HG02763 (cell line): Measurements from ENCODE around the gene TRA2B.
"Not testable (repeated sequence)": the region's sequence is repeated elsewhere in the genome, so short reads cannot be mapped to it uniquely, and the experiment has no call there.

Experiments
- ATAC-seq: cut with Tn5 transposase; IDR thresholded peaks from one replicate; pipeline ENCODE4 v1.9.1; 2021; ENCODE audit warnings: mild to moderate bottlenecking, moderate library complexity; ENCODE audit not compliant: unreplicated experiment

Gene TRA2B

GRCh38 chr3:185929192-185930151 is 8.3 kb downstream of the TRA2B start:
- no peak for ATAC-seq

GRCh38 chr3:185928496-185928895 is 9.3 kb downstream of the TRA2B start:
- ATAC-seq = no peak

- ATAC-seq = no peak
These were observed 10.2 kb downstream of the TRA2B start for GRCh38 chr3:185927501-185928200.

- no peak for ATAC-seq
These were observed 11.4 kb downstream of the TRA2B start for GRCh38 chr3:185926445-185926844.

- ATAC-seq = no peak
These were observed 12.5 kb downstream of the TRA2B start for GRCh38 chr3:185925353-185925752.

GRCh38 chr3:185924375-185924774 is 13.4 kb downstream of the TRA2B start:
- ATAC-seq = no peak

- no peak for ATAC-seq
These were observed 17.6 kb downstream of the TRA2B start for GRCh38 chr3:185920184-185920583.

- ATAC-seq = no peak
These were observed 21.6 kb downstream of the TRA2B start for GRCh38 chr3:185916042-185916833.

GRCh38 chr3:185915642-185916041 is 22.2 kb downstream of the TRA2B start:
- no peak for ATAC-seq

GRCh38 chr3:185914911-185915629 is 22.7 kb downstream of the TRA2B start:
- ATAC-seq = no peak

GRCh38 chr3:185912929-185913901 is 24.6 kb downstream of the TRA2B start:
- ATAC-seq = no peak

GRCh38 chr3:185912512-185912911 is 25.3 kb downstream of the TRA2B start:
- ATAC-seq = no peak

GRCh38 chr3:185911076-185911448 is 26.8 kb downstream of the TRA2B start:
- ATAC-seq = not testable (repeated sequence)

- not testable (repeated sequence) for ATAC-seq
These were observed 27.3 kb downstream of the TRA2B start for GRCh38 chr3:185910322-185911075.

GRCh38 chr3:185909913-185910312 is 27.9 kb downstream of the TRA2B start:
- not testable (repeated sequence) for ATAC-seq

- ATAC-seq = no peak
These were observed 37.6 kb downstream of the TRA2B start for GRCh38 chr3:185900228-185900627.

- no peak for ATAC-seq
These were observed 41.2 kb downstream of the TRA2B start for GRCh38 chr3:185896636-185897035.

GRCh38 chr3:185887066-185887465 is 50.7 kb downstream of the TRA2B start:
- no peak for ATAC-seq

- ATAC-seq = no peak
These were observed 53.2 kb downstream of the TRA2B start for GRCh38 chr3:185884641-185885040.
